K562 (cell line): Measurements from ENCODE around the gene SGSH. TPM values are rescaled to one million over a fixed set of nuclear protein-coding genes. Genes with fewer than 3 reads are reported as not detected.

ENCODE experiments used
- ATAC-seq: fragments of 200-7000 bp; cut with Tn5 transposase; 3 replicates; pipeline ENCODE4 v1.9.1; 2020; ENCODE audit warnings: moderate library complexity
- BruUV-seq: library from RNA; stranded (reverse); fragments of 400-500 nt; replicated peaks from 2 replicates; lab custom pipeline; 2021; lab: Mats Ljungman, UMichigan
- CTCF ChIA-PET: fragments of 300-600 bp; formaldehyde crosslinking; extraction: SDS; loops from one replicate; lab custom pipeline; 2021; ENCODE audit warnings: low intra/inter-chr PET ratio; lab: Yijun Ruan, JAX
- POLR2A ChIA-PET: fragments of 300-600, 350-650 bp; sonication (Branson Sonifier 250); formaldehyde crosslinking; extraction: SDS; loops from one replicate; lab custom pipeline; 2021; ENCODE audit warnings: antibody characterized with exemption, inconsistent platforms; lab: Yijun Ruan, JAX
- DNase-seq, 4 experiments: peaks; one replicate each; pipeline versions ENCODE4 v3.0.0 to v3.0.0-alpha.2; 2011 to 2018; ENCODE audit warnings: low spot score in 3 of 4, mixed read lengths in 3 of 4; ENCODE audit errors: extremely low read depth in 1 of 4
- FAIRE-seq: peaks from 2 replicates; lab custom pipeline; 2011; peaks lifted over from hg19 to GRCh38; lab: Jason Lieb, UNC
- H2AFZ ChIP-seq: 2 replicates; pipeline ENCODE4 v1.6.0; 2011; ENCODE audit warnings: low read depth, low read length, control low read depth, inconsistent platforms
- H3K27ac ChIP-seq: fragments of 200-600 bp; 3 replicates; pipeline ENCODE4 v1.8.0; 2011; ENCODE audit warnings: low read depth, mild to moderate bottlenecking, control low read depth, inconsistent platforms, low read length, moderate library complexity, mixed read lengths; ENCODE audit errors: extremely low read depth
- H3K27me3 ChIP-seq, 2 experiments: fragments of 300-600 bp in 1 of 2; 2 replicates in 1 of 2; 3 replicates in 1 of 2; pipeline versions ENCODE4 v1.6.0 to v1.8.0; 2011; ENCODE audit warnings: inconsistent platforms in 2 of 2, low read length in 2 of 2, mild to moderate bottlenecking in 1 of 2, mixed read lengths in 1 of 2, moderate library complexity in 1 of 2; ENCODE audit not compliant: control insufficient read depth in 2 of 2, insufficient read depth in 2 of 2
- H3K36me3 ChIP-seq: fragments of 300-600 bp; 3 replicates; pipeline ENCODE4 v1.8.0; 2011; ENCODE audit warnings: mild to moderate bottlenecking, low read length, inconsistent platforms; ENCODE audit not compliant: control insufficient read depth, insufficient read depth
- H3K4me1 ChIP-seq, 2 experiments: fragments of 200-600 bp in 1 of 2; replicated peaks in 1 of 2; 2 replicates in 1 of 2; 3 replicates in 1 of 2; pipeline versions ENCODE4 v1.5.1 to v1.8.0; 2011; ENCODE audit warnings: inconsistent platforms in 2 of 2, low read length in 2 of 2, mild to moderate bottlenecking in 1 of 2, mixed read lengths in 1 of 2, moderate library complexity in 1 of 2; ENCODE audit not compliant: control insufficient read depth in 2 of 2, insufficient read depth in 2 of 2
- H3K4me2 ChIP-seq: 2 replicates; pipeline ENCODE4 v1.6.1; 2011; ENCODE audit warnings: low read length, control low read depth, inconsistent platforms, mixed read lengths; ENCODE audit not compliant: insufficient read depth
- H3K4me3 ChIP-seq: fragments of 200-600 bp; sonication (generic), shearing (Covaris generic); 2 replicates; pipeline ENCODE4 v1.5.1; 2016; ENCODE audit warnings: control low read depth, inconsistent platforms
- H3K79me2 ChIP-seq: fragments of 200-600 bp; 3 replicates; pipeline ENCODE4 v1.8.0; 2011; ENCODE audit warnings: low read length, inconsistent platforms; ENCODE audit not compliant: control insufficient read depth, insufficient read depth
- H3K9ac ChIP-seq, 2 experiments: 2 replicates each; pipeline versions ENCODE4 v1.6.0 to v1.6.1; 2011; ENCODE audit warnings: low read depth in 2 of 2, low read length in 2 of 2, control low read depth in 1 of 2, inconsistent platforms in 1 of 2, mild to moderate bottlenecking in 1 of 2, mixed read lengths in 1 of 2; ENCODE audit not compliant: insufficient read depth in 1 of 2
- H3K9me1 ChIP-seq: one replicate; pipeline ENCODE4 v1.6.0; 2011; ENCODE audit warnings: inconsistent platforms, mild to moderate bottlenecking, low read length, moderate library complexity; ENCODE audit not compliant: control insufficient read depth, insufficient read depth
- H3K9me3 ChIP-seq: replicated peaks from 2 replicates; pipeline ENCODE4 v1.5.1; 2011; ENCODE audit warnings: low read depth, low read length, inconsistent platforms; ENCODE audit not compliant: control insufficient read depth, insufficient read depth
- H4K20me1 ChIP-seq: replicated peaks from 2 replicates; pipeline ENCODE4 v1.6.1; 2011; ENCODE audit warnings: low read length, inconsistent platforms, mixed read lengths; ENCODE audit not compliant: control insufficient read depth, insufficient read depth
- EZH2 ChIP-seq: IDR thresholded peaks from 2 replicates; pipeline ENCODE4 v1.6.1; 2012; ENCODE audit warnings: low read depth, mild to moderate bottlenecking, inconsistent platforms, low read length, borderline replicate concordance
- FOSL1 ChIP-seq: fragments of 200-800 bp; sonication (Bioruptor generic); conservative IDR thresholded peaks from 2 replicates; pipeline ENCODE4 v1.6.1; 2016; ENCODE audit warnings: missing genetic modification characterization, missing compliant biosample characterization
- MECOM ChIP-seq: fragments of 250-450 bp; sonication (Bioruptor Pico); IDR thresholded peaks from 2 replicates; pipeline ENCODE4 v1.8.0; 2022; ENCODE audit warnings: inconsistent platforms
- POLR2B ChIP-seq: fragments of 450-650 bp; IDR thresholded peaks from 2 replicates; pipeline ENCODE4 v1.6.1; 2018; ENCODE audit warnings: low read depth; ENCODE audit not compliant: partially characterized antibody
- SNAPC5 ChIP-seq: fragments of 250-450 bp; sonication (Bioruptor Pico); IDR thresholded peaks from 2 replicates; pipeline ENCODE4 v1.8.0; 2021; ENCODE audit warnings: moderate library complexity, mild to moderate bottlenecking, inconsistent platforms
- ZMIZ1 ChIP-seq, 2 experiments: fragments of 150-350 bp in 1 of 2; IDR thresholded peaks; 2 replicates each; pipeline ENCODE4 v1.6.1; 2012 to 2016; ENCODE audit warnings: low read depth in 2 of 2, low read length in 2 of 2, mild to moderate bottlenecking in 1 of 2, moderate library complexity in 1 of 2
- ZNF224 ChIP-seq: sonication (generic); formaldehyde crosslinking; IDR thresholded peaks from 2 replicates; pipeline ENCODE4 v1.8.0; 2022; ENCODE audit warnings: mild to moderate bottlenecking, missing genetic modification reagents
- ZNF449 ChIP-seq: fragments of 250-450 bp; sonication (Bioruptor Pico); IDR thresholded peaks from 2 replicates; pipeline ENCODE4 v1.8.0; 2022; ENCODE audit warnings: moderate library complexity, mild to moderate bottlenecking, inconsistent platforms
- ZNF551 ChIP-seq: fragments of 250-450 bp; sonication (Bioruptor Pico); IDR thresholded peaks from 2 replicates; pipeline ENCODE4 v1.5.0; 2021; ENCODE audit warnings: mild to moderate bottlenecking, moderate library complexity
- ZNF830 ChIP-seq: fragments of 250-450 bp; sonication (Bioruptor Pico); IDR thresholded peaks from 2 replicates; pipeline ENCODE4 v1.5.0; 2021; ENCODE audit warnings: mild to moderate bottlenecking
- WGBS: fragments of 100-300 bp; shearing (Covaris generic); methylation state at CpG from one replicate; pipeline ENCODE4 v1.1.6; 2016; ENCODE audit warnings: low coverage, mixed read lengths; ENCODE audit not compliant: insufficient coverage; ENCODE audit errors: missing lambda C conversion rate; 5-methylcytosine and 5-hydroxymethylcytosine counted together
- in situ Hi-C: fragments of 300-500 bp; cut with MboI; formaldehyde crosslinking; loops from 4 replicates; pipeline ENCODE4 v1.15.0; 2018; ENCODE audit warnings: inconsistent platforms, mixed read lengths
- intact Hi-C: fragments of 100-400 bp; cut with micrococcal nuclease; formaldehyde crosslinking; loops from 2 replicates; pipeline ENCODE4 v1.14.2; 2022
- polyA plus RNA-seq, 8 experiments: library from polyadenylated mRNA; depleted of rRNA in 4 of 8; stranded (reverse) in 5 of 8; unstranded in 3 of 8; fragments of >200 nt; fragmentation: Nextera tagmentation in 2 of 8; fragmentation: Illumina TruSeq in 1 of 8; extraction: Ambion mirVana in 2 of 8; extraction: Trizol in 1 of 8; gene quantifications; 2 replicates each; pipeline versions ENCODE4 v1.2.1 to v1.2.3, GENCODE V29; 2011 to 2014; ENCODE audit warnings: inconsistent platforms in 1 of 8, missing spikeins in 1 of 8
- total RNA-seq, 7 experiments: library from RNA; depleted of rRNA in 6 of 7; stranded (reverse); fragments of >200 nt in 6 of 7; fragmentation: Illumina TruSeq in 2 of 7; extraction: Trizol in 2 of 7; gene quantifications; 2 replicates each; pipeline versions ENCODE4 v1.2.1 to v1.2.3, GENCODE V29; 2011 to 2021; ENCODE audit warnings: low replicate concordance in 1 of 7

Gene SGSH
- total and polyA plus RNA-seq, 9 of the 15 experiments (the other 6 are each of a cell fraction or from before 2014, with no cell fraction given) = 0.25 to 15.7 (median 4.9) TPM

GRCh38 chr17:80189611-80190010, 30.5 kb downstream of the SGSH start:
- no peaks in the 10 kb centered on the region for H4K20me1 ChIP-seq
- no peak overlapping the region for H2AFZ ChIP-seq
- no peak overlapping the region for H3K27ac ChIP-seq
- H3K9me3 ChIP-seq = no peaks in the 10 kb centered on the region; the same call in 1 of the 2 replicates
- no peak overlapping the region for H3K4me3 ChIP-seq
- 10% methylated on average over 21 of the region's 23 CpGs for WGBS
- no peaks in the 10 kb centered on the region for H3K9me1 ChIP-seq
- no peaks in the 10 kb centered on the region for H3K36me3 ChIP-seq
- TF ChIP-seq EZH2 (0 out of 2 replicates have a peak, but pooled peaks have one; percentile 36), ZNF830 (CRISPR knock-in tag) (no peak)
- no peak overlapping the region for H3K4me2 ChIP-seq
- H3K27me3 ChIP-seq = peaks cover 76 to 95% of the 10 kb centered on the region in 2 experiments
- H3K9ac ChIP-seq = peak overlapping the region in 1 of 2 experiments; percentile 36; a peak in 2 of 4 replicates
- POLR2A ChIA-PET = no interaction called here
- CTCF ChIA-PET = no interaction called here
- in situ Hi-C loops (loop anchor here (10.0 kb wide), 1 partner anchor 795 kb away; no protein-coding TSS in a partner anchor), intact Hi-C loops (loop anchor here (5.0 to 10.0 kb wide), 2 partner anchors 85 to 107 kb away; partner anchors contain the start of gene GAA)
- DNase-seq = no peak
- no peak for ATAC-seq
- H3K4me1 ChIP-seq = peaks cover 0 to 25% of the 10 kb centered on the region in 2 experiments; a peak in 3 of 5 replicates
- no TSS peak for BruUV-seq
- H3K79me2 ChIP-seq = no peaks in the 10 kb centered on the region
- no peak for FAIRE-seq

GRCh38 chr17:80187515-80187941, 32.6 kb downstream of the SGSH start:
- H3K4me2 ChIP-seq = peak overlapping the region; percentile 16; the same call in 1 of the 2 replicates
- H3K9ac ChIP-seq = peak overlapping the region in 1 of 2 experiments; percentile 65; a peak in 1 of 4 replicates
- 0 out of 2 replicates have a peak overlapping the region, but pooled peaks have one; percentile 9 for H2AFZ ChIP-seq
- FAIRE-seq (no peak), DNase-seq (peak in 2 of 4 experiments; percentile 59 to 60)
- no peaks in the 10 kb centered on the region for H3K79me2 ChIP-seq
- peaks cover 0 to 30% of the 10 kb centered on the region in 2 experiments; a peak in 3 of 5 replicates for H3K4me1 ChIP-seq
- CTCF ChIA-PET = no interaction called here
- peaks cover 74 to 95% of the 10 kb centered on the region in 2 experiments for H3K27me3 ChIP-seq
- TF ChIP-seq MECOM (CRISPR knock-in tag) (no peak), ZNF224 (CRISPR knock-in tag) (no peak), FOSL1 (tag) (0 out of 2 replicates have a peak, but pooled peaks have one; percentile 17), ZNF449 (CRISPR knock-in tag) (no peak), ZNF551 (no peak), ZMIZ1 (IDR thresholded peaks at IDR 0.05; ENCODE audit: low read depth in 2 of 2, low read length in 2 of 2) (no peak), SNAPC5 (CRISPR knock-in tag) (no peak), POLR2B (no peak)
- TF ChIP-seq, all 486 proteins: peak for 1
- H3K4me3 ChIP-seq = no peak overlapping the region
- POLR2A ChIA-PET = interaction anchor here (0.6 to 1.1 kb wide), 2 partner anchors 9 to 21 kb away, joined by 4 read pairs; no protein-coding TSS in a partner anchor
- in situ Hi-C loops = no loop called here
- no peak overlapping the region for H3K27ac ChIP-seq
- WGBS = 9% methylated on average over 16 of the region's 18 CpGs
- no peaks in the 10 kb centered on the region for H4K20me1 ChIP-seq
- no peaks in the 10 kb centered on the region for H3K9me1 ChIP-seq
- intact Hi-C loops = loop anchor here (10.0 kb wide), 1 partner anchor 83 kb away; the partner anchor contains the start of gene GAA
- no peaks in the 10 kb centered on the region for H3K36me3 ChIP-seq
- no peaks in the 10 kb centered on the region; the same call in 1 of the 2 replicates for H3K9me3 ChIP-seq
- ATAC-seq = no peak
- no TSS peak for BruUV-seq
